PC-3 (cell line): ENCODE data around the gene SYCE1. TPM values are rescaled to one million over a fixed set of nuclear protein-coding genes. Genes with fewer than 3 reads are reported as not detected.
"Not testable (repeated sequence)": the region's sequence is repeated elsewhere in the genome, so short reads cannot be mapped to it uniquely, and the experiment has no call there.

Experiments used
- ATAC-seq: fragments of 200-7000 bp; cut with Tn5 transposase; 2 replicates; pipeline ENCODE4 v1.9.1; 2020; ENCODE audit warnings: mild to moderate bottlenecking, moderate library complexity
- BruUV-seq: library from RNA; stranded (reverse); fragments of 400-500 nt; replicated peaks from 2 replicates; lab custom pipeline; 2021; lab: Mats Ljungman, UMichigan
- CTCF ChIA-PET: fragments of 300-600 bp; sonication (Branson Sonifier 250); formaldehyde crosslinking; loops from one replicate; lab custom pipeline; 2022; ENCODE audit warnings: antibody characterized with exemption; lab: Charles Lee
- POLR2A ChIA-PET: fragments of 300-600 bp; sonication (Branson Sonifier 250); formaldehyde crosslinking; loops from one replicate; lab custom pipeline; 2022; ENCODE audit warnings: antibody characterized with exemption; ENCODE audit not compliant: unreplicated experiment; lab: Charles Lee
- DNase-seq: peaks from one replicate; pipeline ENCODE4 v3.0.0-alpha.2; 2015
- H2AFZ ChIP-seq: fragments of 300-600 bp; sonication (generic); 2 replicates; pipeline ENCODE4 v1.6.0; 2016; ENCODE audit warnings: antibody characterized with exemption, low read length
- H3F3A ChIP-seq: fragments of 300-600 bp; sonication (generic); one replicate; pipeline ENCODE4 v1.6.0; 2017; ENCODE audit warnings: antibody characterized with exemption, low read length, control low read depth, mild to moderate bottlenecking; ENCODE audit not compliant: unreplicated experiment
- H3K27ac ChIP-seq: fragments of 300-600 bp; sonication (generic); 2 replicates; pipeline ENCODE4 v1.5.1; 2016; ENCODE audit warnings: mild to moderate bottlenecking, low read length
- H3K27me3 ChIP-seq: fragments of 300-600 bp; sonication (generic); 2 replicates; pipeline ENCODE4 v1.6.1; 2016; ENCODE audit warnings: low read length, mixed read lengths
- H3K36me3 ChIP-seq: fragments of 300-600 bp; sonication (generic); 2 replicates; pipeline ENCODE4 v1.6.1; 2016; ENCODE audit warnings: low read depth, mixed run types, low read length, mixed read lengths
- H3K4me1 ChIP-seq: fragments of 300-600 bp; sonication (generic); 2 replicates; pipeline ENCODE4 v1.5.1; 2016; ENCODE audit warnings: low read length; ENCODE audit not compliant: insufficient read depth
- H3K4me2 ChIP-seq: fragments of 300-600 bp; sonication (generic); 2 replicates; pipeline ENCODE4 v1.6.0; 2016; ENCODE audit warnings: low read length
- H3K4me3 ChIP-seq: fragments of 300-600 bp; sonication (generic); 2 replicates; pipeline ENCODE4 v1.5.1; 2016; ENCODE audit warnings: mild to moderate bottlenecking, low read length, mixed read lengths
- H3K79me2 ChIP-seq: fragments of 300-600 bp; sonication (generic); 2 replicates; pipeline ENCODE4 v1.6.1; 2017; ENCODE audit warnings: low read length, mixed read lengths
- H3K9ac ChIP-seq: fragments of 300-600 bp; sonication (generic); 2 replicates; pipeline ENCODE4 v1.6.0; 2016; ENCODE audit warnings: mild to moderate bottlenecking, low read length
- H3K9me2 ChIP-seq: fragments of 300-600 bp; sonication (generic); replicated peaks from 2 replicates; pipeline ENCODE4 v1.6.1; 2016; ENCODE audit warnings: mixed run types, low read length, mixed read lengths
- H3K9me3 ChIP-seq: fragments of 300-600 bp; sonication (generic); 2 replicates; pipeline ENCODE4 v1.6.1; 2016; ENCODE audit warnings: low read length, mixed read lengths
- H4K20me1 ChIP-seq: fragments of 300-600 bp; sonication (generic); 2 replicates; pipeline ENCODE4 v1.6.1; 2016; ENCODE audit warnings: low read length, mixed read lengths
- CTCF ChIP-seq: fragments of 300-600 bp; sonication (generic); conservative IDR thresholded peaks from 2 replicates; pipeline ENCODE4 v1.5.1; 2017; ENCODE audit warnings: antibody characterized with exemption, low read depth, mild to moderate bottlenecking, low read length
- EZH2 ChIP-seq: fragments of 300-600 bp; sonication (generic); IDR thresholded peaks from one replicate; pipeline ENCODE4 v1.6.1; 2017; ENCODE audit warnings: antibody characterized with exemption, mild to moderate bottlenecking, low read length; ENCODE audit not compliant: unreplicated experiment
- EZH2phosphoT487 ChIP-seq: fragments of 300-600 bp; sonication (generic); IDR thresholded peaks from 2 replicates; pipeline ENCODE4 v1.6.1; 2018; ENCODE audit warnings: mild to moderate bottlenecking, antibody characterized with exemption, low read length, borderline replicate concordance
- intact Hi-C: fragments of 100-400 bp; cut with micrococcal nuclease; formaldehyde crosslinking; loops from 2 replicates; pipeline ENCODE4 v1.9.0; 2023
- total RNA-seq: library from RNA; depleted of rRNA; stranded (reverse); fragments of >200 nt; gene quantifications from 2 replicates; pipeline ENCODE4 v1.2.3, GENCODE V29; 2014

The SYCE1 gene
- total RNA-seq, 1 experiment from 2014 or later: not detected

- H3K9me2 ChIP-seq: no peaks in the 10 kb centered on the region
- no peaks in the 10 kb centered on the region; the same call in 1 of the 2 replicates for H3K27me3 ChIP-seq
- DNase-seq (peak; percentile 92), ATAC-seq (peak; percentile 44)
- H3K4me1 ChIP-seq: peaks cover 19% of the 10 kb centered on the region
- H3K9ac ChIP-seq: peak overlapping the region; percentile 68; the same call in 1 of the 2 replicates
- H3K36me3 ChIP-seq: no peaks in the 10 kb centered on the region; the same call in 1 of the 2 replicates
- peak overlapping the region; percentile 69 for H3K4me2 ChIP-seq
- H3K79me2 ChIP-seq: no peaks in the 10 kb centered on the region
- ChIA-PET POLR2A (no interaction called here), CTCF (no interaction called here)
- H3K27ac ChIP-seq: peak overlapping the region; percentile 96
- no peaks in the 10 kb centered on the region for H4K20me1 ChIP-seq
- no TSS peak for BruUV-seq
- H3K4me3 ChIP-seq: 0 out of 2 replicates have a peak overlapping the region, but pooled peaks have one; percentile 32
- intact Hi-C loops: loop anchor here (5.0 kb wide), 1 partner anchor 86 kb away; no protein-coding TSS in a partner anchor
- no peak overlapping the region for H2AFZ ChIP-seq
- 0 out of 2 replicates have a peak, but pooled peaks cover 7% of the 10 kb centered on the region for H3K9me3 ChIP-seq
- peaks cover 8% of the 10 kb centered on the region for H3F3A ChIP-seq
- TF ChIP-seq EZH2 (no peak), EZH2phosphoT487 (no peak), CTCF (no peak)
These were observed 41.7 kb downstream of the SYCE1 start for GRCh38 chr10:133523631-133524203.

GRCh38 chr10:133520193-133520738 lies 45.1 kb downstream of the SYCE1 start:
- H3K4me2 ChIP-seq: peak overlapping the region; percentile 81

GRCh38 chr10:133518517-133518916 lies 46.9 kb downstream of the SYCE1 start:
- H3K4me1 ChIP-seq: peaks cover 15% of the 10 kb centered on the region
- H3K9ac ChIP-seq, BruUV-seq, H3K79me2 ChIP-seq, H3F3A ChIP-seq, intact Hi-C loops, H3K9me2 ChIP-seq, H3K4me2 ChIP-seq, H2AFZ ChIP-seq, H3K27ac ChIP-seq, H3K9me3 ChIP-seq, H3K4me3 ChIP-seq, POLR2A ChIA-PET, CTCF ChIA-PET, DNase-seq, H3K36me3 ChIP-seq, ATAC-seq, H4K20me1 ChIP-seq, H3K27me3 ChIP-seq: not testable (repeated sequence)

More at GRCh38 chr10:133520193-133520738, 45.1 kb downstream of the SYCE1 start:
- intact Hi-C loops: loop anchor here (5.0 kb wide), 1 partner anchor 83 kb away; no protein-coding TSS in a partner anchor
- no peaks in the 10 kb centered on the region for H3K9me2 ChIP-seq
- 0 out of 2 replicates have a peak overlapping the region, but pooled peaks have one; percentile 9 for H3K27ac ChIP-seq
- H3K4me3 ChIP-seq: peak overlapping the region; percentile 64
- no peaks in the 10 kb centered on the region for H3K27me3 ChIP-seq
- BruUV-seq: no TSS peak
- ATAC-seq: peak; percentile 94
- CTCF ChIA-PET: no interaction called here
- no peaks in the 10 kb centered on the region for H4K20me1 ChIP-seq
- POLR2A ChIA-PET: no interaction called here
- DNase-seq: peak; percentile 79
- no peaks in the 10 kb centered on the region; the same call in 1 of the 2 replicates for H3K36me3 ChIP-seq
- peaks cover 15% of the 10 kb centered on the region for H3K4me1 ChIP-seq
- no peak for TF ChIP-seq EZH2
- peak; percentile 83 for TF ChIP-seq CTCF
- H3K9ac ChIP-seq: peak overlapping the region; percentile 65
- H2AFZ ChIP-seq: peak overlapping the region; percentile 94
- no peaks in the 10 kb centered on the region for H3K79me2 ChIP-seq
- H3F3A ChIP-seq: peaks cover 8% of the 10 kb centered on the region
- 0 out of 2 replicates have a peak, but pooled peaks cover 7% of the 10 kb centered on the region for H3K9me3 ChIP-seq
